ENCODE measurements around the gene SYCE1. TPM values are rescaled to one million over a fixed set of nuclear protein-coding genes. Genes with fewer than 3 reads are reported as not detected.
A peak's percentile ranks its signal among the peaks of the same experiment; 100 is the strongest.
"Not testable (repeated sequence)": the region's sequence is repeated elsewhere in the genome, so short reads cannot be mapped to it uniquely, and the experiment has no call there.

The SYCE1 gene
- total RNA-seq, 1 donor from 2014 or later, result 0.26 TPM

GRCh38 chr10:133526957-133527588, 38.3 kb downstream of the SYCE1 start, which contains the start of gene CYP2E1:
TSS of gene CYP2E1 (plus strand) at chr10:133527363. CDS start at chr10:133527396, 33 bp downstream.
- TF ChIP-seq CTCF (IDR thresholded peaks at IDR 0.05; ENCODE audit: unreplicated experiment), result no peak
- Mint-ChIP-seq H3K4me3 (ENCODE audit: unreplicated experiment) (peak within 1 kb of the TSS; percentile 37), H3K36me3 (ENCODE audit: low read depth, unreplicated experiment) (no peaks in the 10 kb centered on the region), H3K9me3 (ENCODE audit: unreplicated experiment) (no peaks in the 10 kb centered on the region), H3K27ac (ENCODE audit: unreplicated experiment) (no peak within 1 kb of the TSS), H3K27me3 (ENCODE audit: unreplicated experiment) (peaks cover 27% of the 10 kb centered on the region), H3K4me1 (ENCODE audit: unreplicated experiment) (peaks cover 18% of the 10 kb centered on the region)
- no peak for DNase-seq (ENCODE audit: low spot score)

GRCh38 chr10:133525444-133525843, 39.9 kb downstream of the SYCE1 start:
- DNase-seq (ENCODE audit: low spot score), result no peak
- H3K9me3 Mint-ChIP-seq (ENCODE audit: unreplicated experiment), result no peaks in the 10 kb centered on the region
- peaks cover 21% of the 10 kb centered on the region for H3K27me3 Mint-ChIP-seq (ENCODE audit: unreplicated experiment)
- H3K4me1 Mint-ChIP-seq (ENCODE audit: unreplicated experiment), result peaks cover 12% of the 10 kb centered on the region
- no peaks in the 10 kb centered on the region for H3K36me3 Mint-ChIP-seq (ENCODE audit: low read depth, unreplicated experiment)
- TF ChIP-seq CTCF (IDR thresholded peaks at IDR 0.05; ENCODE audit: unreplicated experiment), result no peak
- no peak overlapping the region for H3K4me3 Mint-ChIP-seq (ENCODE audit: unreplicated experiment)
- no peak overlapping the region for H3K27ac Mint-ChIP-seq (ENCODE audit: unreplicated experiment)

- no peaks in the 10 kb centered on the region for H3K4me1 Mint-ChIP-seq (ENCODE audit: unreplicated experiment)
- peak overlapping the region; percentile 16 for H3K4me3 Mint-ChIP-seq (ENCODE audit: unreplicated experiment)
- peaks cover 15% of the 10 kb centered on the region for H3K27me3 Mint-ChIP-seq (ENCODE audit: unreplicated experiment)
- no peaks in the 10 kb centered on the region for H3K36me3 Mint-ChIP-seq (ENCODE audit: low read depth, unreplicated experiment)
- DNase-seq (ENCODE audit: low spot score), result no peak
- H3K27ac Mint-ChIP-seq (ENCODE audit: unreplicated experiment), result no peak overlapping the region
- H3K9me3 Mint-ChIP-seq (ENCODE audit: unreplicated experiment), result no peaks in the 10 kb centered on the region
- TF ChIP-seq CTCF (IDR thresholded peaks at IDR 0.05; ENCODE audit: unreplicated experiment), result no peak
Observed at GRCh38 chr10:133523631-133524203, 41.7 kb downstream of the SYCE1 start.

- H3K27me3 Mint-ChIP-seq (ENCODE audit: unreplicated experiment), result peaks cover 5% of the 10 kb centered on the region
- peak; percentile 91 for TF ChIP-seq CTCF (IDR thresholded peaks at IDR 0.05; ENCODE audit: unreplicated experiment)
- no peaks in the 10 kb centered on the region for H3K9me3 Mint-ChIP-seq (ENCODE audit: unreplicated experiment)
- no peaks in the 10 kb centered on the region for H3K4me1 Mint-ChIP-seq (ENCODE audit: unreplicated experiment)
- no peak overlapping the region for H3K27ac Mint-ChIP-seq (ENCODE audit: unreplicated experiment)
- no peak overlapping the region for H3K4me3 Mint-ChIP-seq (ENCODE audit: unreplicated experiment)
- DNase-seq (ENCODE audit: low spot score), result peak; percentile 88
- no peaks in the 10 kb centered on the region for H3K36me3 Mint-ChIP-seq (ENCODE audit: low read depth, unreplicated experiment)
Observed at GRCh38 chr10:133520193-133520738, 45.1 kb downstream of the SYCE1 start.

- H3K27ac Mint-ChIP-seq (ENCODE audit: unreplicated experiment); H3K36me3 Mint-ChIP-seq (ENCODE audit: low read depth, unreplicated experiment); H3K4me1 Mint-ChIP-seq (ENCODE audit: unreplicated experiment); H3K27me3 Mint-ChIP-seq (ENCODE audit: unreplicated experiment); DNase-seq (ENCODE audit: low spot score); H3K9me3 Mint-ChIP-seq (ENCODE audit: unreplicated experiment); H3K4me3 Mint-ChIP-seq (ENCODE audit: unreplicated experiment): not testable (repeated sequence)
Observed at GRCh38 chr10:133518517-133518916, 46.9 kb downstream of the SYCE1 start.

Data from endothelial cell (in vitro differentiated cells).